ENCODE measurements around the gene TMEM178A.
"Not testable (repeated sequence)": the region's sequence is repeated elsewhere in the genome, so short reads cannot be mapped to it uniquely, and the experiment has no call there.

TMEM178A gene

DNA sequence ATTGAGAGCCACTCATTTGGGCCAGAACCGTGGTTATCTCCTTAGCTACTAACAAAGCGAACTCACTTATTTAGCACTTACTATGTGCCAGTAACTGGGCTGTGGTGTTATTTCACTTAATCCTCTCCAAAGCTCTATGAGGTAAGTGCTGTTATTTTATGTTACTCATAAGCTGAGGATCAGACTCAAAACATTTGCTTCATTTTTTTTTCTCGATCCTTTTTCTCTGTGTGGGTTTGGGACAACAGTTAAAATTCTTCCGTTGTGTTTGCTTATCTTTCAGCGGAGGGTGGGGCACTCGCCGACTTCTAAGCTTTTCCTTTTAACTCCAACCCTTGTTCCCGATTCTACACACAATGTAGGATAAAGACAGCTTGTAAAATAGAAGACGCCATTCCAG, 52.8 kb downstream of the TMEM178A start:
- DNase-seq: no peak

DNA sequence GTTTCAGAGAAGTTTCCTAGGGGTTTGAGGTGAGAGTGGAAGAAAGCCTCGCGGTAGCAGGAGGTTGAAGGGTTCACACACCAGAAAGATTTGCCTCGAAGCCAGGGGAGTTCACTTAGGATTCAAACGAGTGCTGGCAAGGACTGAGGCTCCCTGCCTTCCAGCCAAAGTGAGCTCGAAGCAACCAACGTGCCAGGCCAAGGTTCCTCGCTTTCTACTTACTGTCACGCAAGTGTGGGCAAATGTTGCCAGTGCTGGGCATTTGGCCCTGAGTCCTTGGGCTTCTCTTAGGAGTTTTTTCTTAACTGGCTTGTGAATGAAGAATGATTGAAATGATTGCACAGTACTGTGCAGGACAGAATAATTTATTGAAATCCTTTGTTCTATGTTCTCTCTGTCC, 53.6 kb downstream of the TMEM178A start:
- no peak for DNase-seq

DNA sequence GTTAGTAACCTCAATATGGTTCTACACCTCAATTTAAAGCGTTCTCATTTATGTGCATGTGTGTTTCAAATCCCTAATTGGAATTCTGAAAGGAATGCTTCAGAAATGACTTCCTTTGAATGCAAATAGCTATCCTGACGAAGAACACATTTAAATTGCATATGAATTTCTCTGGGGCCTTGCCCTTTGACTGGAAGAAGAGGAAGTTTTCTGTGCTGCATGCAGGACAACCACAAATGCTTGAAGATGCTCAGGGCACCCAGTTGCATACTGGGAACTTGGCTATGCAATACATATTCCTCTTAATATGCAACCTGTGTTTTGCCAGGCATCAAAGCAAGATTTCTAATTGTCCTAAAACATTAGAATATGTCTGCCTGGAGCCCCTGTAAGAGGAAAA, 55.3 kb downstream of the TMEM178A start:
- no peak for DNase-seq

- DNase-seq: no peak
Observed at GRCh38 chr2:39723497-39723896, 57.8 kb downstream of the TMEM178A start.

GRCh38 chr2:39723946-39724827, 58.5 kb downstream of the TMEM178A start:
- DNase-seq: no peak

GRCh38 chr2:39724828-39725144, 59.1 kb downstream of the TMEM178A start:
- DNase-seq: no peak

DNA sequence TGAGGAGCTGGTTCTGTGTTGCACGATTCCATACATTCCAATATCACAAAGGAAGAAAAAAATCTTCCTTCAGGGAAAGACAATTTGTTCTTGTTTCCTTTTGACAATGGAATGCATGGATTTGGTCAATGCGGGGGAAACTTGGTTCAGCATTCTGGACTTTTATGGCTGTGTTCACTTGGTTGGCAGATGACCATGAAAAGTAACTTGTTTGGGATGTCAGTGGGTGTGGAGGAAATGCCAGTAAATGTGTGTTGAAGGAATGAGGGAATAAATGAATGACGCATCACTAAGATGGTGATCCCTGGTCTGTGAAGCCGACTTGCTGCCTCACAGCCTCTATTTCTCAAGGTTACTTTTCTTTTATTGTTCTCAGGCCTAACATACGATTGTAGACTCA, 59.7 kb downstream of the TMEM178A start:
- DNase-seq: no peak

DNA sequence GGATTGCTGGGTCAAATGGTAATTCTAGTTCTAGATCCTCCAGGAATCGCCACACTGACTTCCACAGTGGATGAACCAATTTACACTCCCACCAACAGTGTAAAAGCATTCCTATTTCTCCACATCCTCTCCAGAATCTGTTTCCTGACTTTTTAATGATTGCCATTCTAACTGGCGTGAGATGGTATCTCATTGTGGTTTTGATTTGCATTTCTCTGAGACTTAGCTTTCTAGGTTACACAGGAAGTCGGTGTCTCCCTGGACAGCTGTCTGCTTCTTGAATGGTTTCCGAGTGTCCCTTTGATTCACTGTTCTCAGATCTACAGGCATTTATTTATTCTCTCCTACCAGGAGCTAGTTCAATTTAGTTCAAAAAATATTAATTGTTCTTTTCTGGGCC, 62.4 kb downstream of the TMEM178A start:
- not testable (repeated sequence) for DNase-seq

GRCh38 chr2:39728941-39729351, 63.2 kb downstream of the TMEM178A start:
- no peak for DNase-seq

GRCh38 chr2:39730276-39730675, 64.6 kb downstream of the TMEM178A start:
- DNase-seq: no peak

- DNase-seq: no peak
Observed at GRCh38 chr2:39730685-39731302, 65.1 kb downstream of the TMEM178A start.

GRCh38 chr2:39731546-39731945, 65.8 kb downstream of the TMEM178A start:
- no peak for DNase-seq

GRCh38 chr2:39732482-39732881, 66.8 kb downstream of the TMEM178A start:
- DNase-seq: no peak

GRCh38 chr2:39733070-39733674, 67.5 kb downstream of the TMEM178A start:
- DNase-seq: no peak

- no peak for DNase-seq
Observed at GRCh38 chr2:39734445-39734844, 68.7 kb downstream of the TMEM178A start.

- DNase-seq: no peak
Observed at GRCh38 chr2:39735648-39736047, 69.9 kb downstream of the TMEM178A start.

GRCh38 chr2:39736640-39737039, 70.9 kb downstream of the TMEM178A start:
- DNase-seq: no peak

GRCh38 chr2:39737661-39738060, 71.9 kb downstream of the TMEM178A start:
- no peak for DNase-seq

GRCh38 chr2:39738936-39739335, 73.2 kb downstream of the TMEM178A start:
- no peak for DNase-seq

DNA sequence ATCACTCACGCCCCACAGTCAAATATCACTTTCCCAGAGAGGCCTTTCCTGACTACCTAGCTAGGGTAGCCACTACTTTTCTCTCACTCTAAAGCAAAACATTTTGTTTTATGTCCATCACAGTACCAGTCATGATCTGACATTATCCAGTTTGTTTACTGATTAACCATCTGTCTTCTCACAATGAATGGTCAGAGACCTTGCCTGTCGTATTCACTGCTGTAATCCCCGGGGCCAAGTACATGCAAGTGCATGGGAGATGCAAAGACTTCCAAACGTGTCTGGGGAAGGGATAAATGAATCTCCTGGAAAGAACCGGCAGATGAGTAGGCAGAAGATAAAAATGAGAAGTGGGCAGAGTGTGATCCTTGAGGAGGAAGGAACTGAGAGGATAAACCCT, 73.7 kb downstream of the TMEM178A start:
- DNase-seq: no peak

GRCh38 chr2:39741871-39742270, 76.2 kb downstream of the TMEM178A start:
- no peak for DNase-seq

GRCh38 chr2:39743269-39743776, 77.6 kb downstream of the TMEM178A start:
- DNase-seq: no peak

- no peak for DNase-seq
Observed at GRCh38 chr2:39755466-39755865, 89.7 kb downstream of the TMEM178A start.

DNA sequence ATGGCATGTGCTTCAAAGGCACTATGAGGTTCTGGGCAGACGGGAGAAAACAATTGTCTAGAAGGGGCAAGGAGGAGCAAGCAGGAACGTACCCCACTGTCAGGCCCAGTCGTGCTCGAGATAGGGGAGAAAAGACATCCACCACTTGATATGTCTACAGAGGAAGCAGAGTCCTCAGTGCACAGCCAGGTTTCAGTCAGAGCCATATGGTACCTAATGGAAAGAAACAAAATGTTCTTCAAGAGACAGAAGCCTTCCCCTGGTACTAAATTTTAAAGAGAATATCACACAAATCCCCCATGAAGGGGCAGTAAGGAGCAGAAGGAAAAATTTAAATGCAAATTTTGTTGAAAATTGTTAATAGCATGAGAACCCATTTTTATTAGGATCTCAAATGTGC, 91.4 kb downstream of the TMEM178A start:
- no peak for DNase-seq
